Mesothelial cell of epicardium (in vitro differentiated cells): ENCODE measurements around the gene PRSS12. TPM values are rescaled to one million over a fixed set of nuclear protein-coding genes. Genes with fewer than 3 reads are reported as not detected.

Source experiments
- DNase-seq, 2 experiments: peaks; one replicate each; pipeline ENCODE4 v3.0.0; 2021; ENCODE audit warnings: low spot score in 2 of 2; ENCODE audit not compliant: unreplicated experiment in 2 of 2
- H3K27ac Mint-ChIP-seq: 2 replicates; pipeline ENCODE4 v1.8.0; 2021; ENCODE audit warnings: mixed read lengths
- H3K27me3 Mint-ChIP-seq: 2 replicates; pipeline ENCODE4 v1.8.0; 2021; ENCODE audit warnings: low read depth, mixed read lengths
- H3K36me3 Mint-ChIP-seq: 2 replicates; pipeline ENCODE4 v1.8.0; 2021; ENCODE audit warnings: mixed read lengths
- H3K4me1 Mint-ChIP-seq: 2 replicates; pipeline ENCODE4 v1.8.0; 2021; ENCODE audit warnings: mixed read lengths
- H3K4me3 Mint-ChIP-seq: 2 replicates; pipeline ENCODE4 v1.8.0; 2021; ENCODE audit warnings: mild to moderate bottlenecking, moderate library complexity, mixed read lengths
- H3K9me3 Mint-ChIP-seq: 2 replicates; pipeline ENCODE4 v1.8.0; 2021; ENCODE audit warnings: mixed read lengths
- total RNA-seq: library from RNA; stranded (reverse); gene quantifications from 3 replicates; pipeline ENCODE4 v1.2.1, GENCODE V29; 2021
- TF ChIP-seq, protein P1 (sequence below): fragments of 200-600 bp; sonication (generic); IDR thresholded peaks from one replicate; pipeline ENCODE4 v1.5.0; 2021; ENCODE audit warnings: antibody characterized with exemption; ENCODE audit not compliant: unreplicated experiment

The PRSS12 gene
- total RNA-seq, 1 donor from 2014 or later, result 46.7 TPM

DNA sequence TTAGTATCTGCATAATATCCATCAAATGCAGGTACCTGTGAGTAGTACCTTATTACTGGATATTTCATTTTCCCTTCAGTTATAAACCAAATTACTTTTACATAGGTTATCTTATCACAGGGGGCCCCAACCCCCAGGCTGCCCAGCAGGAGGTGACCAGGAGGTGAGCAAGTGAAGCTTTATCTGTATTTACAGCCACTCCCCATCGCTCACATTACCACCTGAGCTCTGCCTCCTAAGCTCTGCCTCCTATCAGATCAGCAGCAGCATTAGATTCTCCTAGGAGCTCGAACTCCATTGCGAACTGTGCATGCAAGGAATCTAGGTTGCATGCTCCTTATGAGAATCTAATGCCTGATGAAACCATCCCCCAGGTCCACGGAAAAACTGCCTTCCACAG is 6.3 kb downstream of the PRSS12 start:
- H3K27me3 Mint-ChIP-seq, result no peaks in the 10 kb centered on the region
- TF ChIP-seq, protein P1, sequence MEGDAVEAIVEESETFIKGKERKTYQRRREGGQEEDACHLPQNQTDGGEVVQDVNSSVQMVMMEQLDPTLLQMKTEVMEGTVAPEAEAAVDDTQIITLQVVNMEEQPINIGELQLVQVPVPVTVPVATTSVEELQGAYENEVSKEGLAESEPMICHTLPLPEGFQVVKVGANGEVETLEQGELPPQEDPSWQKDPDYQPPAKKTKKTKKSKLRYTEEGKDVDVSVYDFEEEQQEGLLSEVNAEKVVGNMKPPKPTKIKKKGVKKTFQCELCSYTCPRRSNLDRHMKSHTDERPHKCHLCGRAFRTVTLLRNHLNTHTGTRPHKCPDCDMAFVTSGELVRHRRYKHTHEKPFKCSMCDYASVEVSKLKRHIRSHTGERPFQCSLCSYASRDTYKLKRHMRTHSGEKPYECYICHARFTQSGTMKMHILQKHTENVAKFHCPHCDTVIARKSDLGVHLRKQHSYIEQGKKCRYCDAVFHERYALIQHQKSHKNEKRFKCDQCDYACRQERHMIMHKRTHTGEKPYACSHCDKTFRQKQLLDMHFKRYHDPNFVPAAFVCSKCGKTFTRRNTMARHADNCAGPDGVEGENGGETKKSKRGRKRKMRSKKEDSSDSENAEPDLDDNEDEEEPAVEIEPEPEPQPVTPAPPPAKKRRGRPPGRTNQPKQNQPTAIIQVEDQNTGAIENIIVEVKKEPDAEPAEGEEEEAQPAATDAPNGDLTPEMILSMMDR, result no peak
- no peaks in the 10 kb centered on the region for H3K9me3 Mint-ChIP-seq
- no peaks in the 10 kb centered on the region for H3K36me3 Mint-ChIP-seq
- H3K4me3 Mint-ChIP-seq, result no peak overlapping the region
- DNase-seq, result no peak
- no peak overlapping the region for H3K27ac Mint-ChIP-seq
- peaks cover 32% of the 10 kb centered on the region for H3K4me1 Mint-ChIP-seq

DNA sequence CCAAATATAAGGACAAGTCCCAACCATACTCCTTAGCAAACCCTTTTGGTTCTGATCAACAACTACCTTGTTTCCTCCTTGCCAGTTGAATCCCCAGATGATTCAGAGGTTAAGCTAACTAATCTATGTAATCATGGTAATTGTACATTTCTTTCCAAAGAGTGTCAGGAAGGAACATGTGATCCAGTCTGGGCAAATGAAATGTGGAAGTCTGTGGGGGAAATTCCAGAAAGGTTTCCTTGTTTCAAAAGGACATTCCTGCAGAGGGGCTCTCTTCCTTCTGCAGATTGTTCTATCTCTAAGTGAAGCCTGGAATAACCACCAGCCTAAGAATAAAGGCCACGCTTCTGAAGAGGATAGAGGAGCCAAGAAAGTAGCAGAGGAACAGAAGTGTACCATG is 7.0 kb downstream of the PRSS12 start:
- no peak overlapping the region for H3K4me3 Mint-ChIP-seq
- H3K27ac Mint-ChIP-seq, result no peak overlapping the region
- H3K9me3 Mint-ChIP-seq, result no peaks in the 10 kb centered on the region
- no peaks in the 10 kb centered on the region for H3K27me3 Mint-ChIP-seq
- TF ChIP-seq, protein P1, result no peak
- no peak for DNase-seq
- H3K36me3 Mint-ChIP-seq, result no peaks in the 10 kb centered on the region
- H3K4me1 Mint-ChIP-seq, result peaks cover 25% of the 10 kb centered on the region

DNA sequence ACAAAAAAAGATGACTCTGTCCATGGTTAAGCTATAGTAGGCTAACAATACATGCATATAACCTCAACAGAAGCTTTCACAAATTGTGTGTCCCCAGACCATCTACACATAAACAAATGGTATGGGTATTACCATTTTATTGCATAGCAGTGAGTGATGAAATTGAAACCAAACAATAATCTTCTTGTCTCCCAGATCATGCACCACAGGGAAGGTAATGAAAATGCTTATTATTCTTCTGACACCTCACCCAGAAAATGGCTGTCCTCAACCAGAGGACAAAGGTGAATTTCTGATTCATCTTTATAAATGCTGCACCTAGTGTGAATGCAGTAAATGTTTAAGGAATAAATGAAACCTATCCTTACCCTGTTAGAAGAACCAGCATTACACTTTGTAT is 8.0 kb downstream of the PRSS12 start:
- TF ChIP-seq, protein P1, result no peak
- Mint-ChIP-seq H3K27me3 (no peaks in the 10 kb centered on the region), H3K36me3 (no peaks in the 10 kb centered on the region), H3K27ac (no peak overlapping the region), H3K9me3 (no peaks in the 10 kb centered on the region), H3K4me1 (peaks cover 20% of the 10 kb centered on the region), H3K4me3 (no peak overlapping the region)
- no peak for DNase-seq

DNA sequence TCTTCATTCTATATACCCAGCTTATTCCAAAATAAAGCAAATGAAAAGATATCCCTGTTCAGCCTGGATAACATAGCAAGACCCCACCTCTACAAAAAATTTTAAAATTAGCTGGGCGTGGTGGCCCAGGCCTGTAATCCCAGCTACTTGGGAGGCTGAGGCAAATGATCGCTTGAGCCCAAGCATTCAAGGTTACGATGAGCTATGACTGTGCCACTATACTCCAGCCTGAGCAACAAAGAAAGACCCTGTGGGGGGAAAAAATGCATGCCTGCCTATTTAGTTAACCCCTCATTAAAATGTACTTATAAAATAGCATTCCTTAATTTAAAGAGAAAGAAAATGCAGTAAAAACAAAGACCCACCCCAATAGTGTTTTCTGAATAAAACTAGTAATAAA is 9.3 kb downstream of the PRSS12 start:
- H3K4me3 Mint-ChIP-seq, result no peak overlapping the region
- H3K27ac Mint-ChIP-seq, result no peak overlapping the region
- H3K27me3 Mint-ChIP-seq, result no peaks in the 10 kb centered on the region
- H3K9me3 Mint-ChIP-seq, result no peaks in the 10 kb centered on the region
- peaks cover 13% of the 10 kb centered on the region for H3K4me1 Mint-ChIP-seq
- DNase-seq, result no peak
- no peaks in the 10 kb centered on the region for H3K36me3 Mint-ChIP-seq
- TF ChIP-seq, protein P1, result no peak

DNA sequence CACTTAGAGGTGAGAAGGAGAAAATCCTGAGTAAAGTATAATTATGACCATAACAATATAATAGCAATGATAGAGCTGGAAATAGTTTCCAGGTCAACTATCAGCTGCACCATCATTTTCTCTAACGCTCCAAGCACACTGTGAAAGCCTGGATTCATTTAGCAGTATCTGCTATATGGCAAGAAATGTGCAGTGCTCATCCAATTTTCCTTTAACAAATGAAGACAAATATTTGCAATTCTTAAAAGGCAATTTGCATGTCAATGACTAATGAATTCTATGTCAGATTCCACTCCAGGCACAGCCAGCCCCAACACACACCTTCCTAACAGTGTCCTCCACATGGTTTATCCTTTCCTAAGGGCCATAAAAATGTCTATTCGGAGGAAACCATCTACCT is 12.7 kb downstream of the PRSS12 start:
- TF ChIP-seq, protein P1, result no peak
- Mint-ChIP-seq H3K27me3 (no peaks in the 10 kb centered on the region), H3K36me3 (no peaks in the 10 kb centered on the region), H3K4me3 (no peak overlapping the region), H3K4me1 (peaks cover 15% of the 10 kb centered on the region), H3K9me3 (no peaks in the 10 kb centered on the region), H3K27ac (no peak overlapping the region)
- DNase-seq, result no peak
